GM18511 (cell line): Measurements from ENCODE around the gene CENPV.
"Not testable (repeated sequence)": the region's sequence is repeated elsewhere in the genome, so short reads cannot be mapped to it uniquely, and the experiment has no call there.

ENCODE experiments used
- ATAC-seq: cut with Tn5 transposase; IDR thresholded peaks from one replicate; pipeline ENCODE4 v1.9.1; 2021; ENCODE audit warnings: mild to moderate bottlenecking, moderate library complexity; ENCODE audit not compliant: unreplicated experiment

Gene CENPV

DNA sequence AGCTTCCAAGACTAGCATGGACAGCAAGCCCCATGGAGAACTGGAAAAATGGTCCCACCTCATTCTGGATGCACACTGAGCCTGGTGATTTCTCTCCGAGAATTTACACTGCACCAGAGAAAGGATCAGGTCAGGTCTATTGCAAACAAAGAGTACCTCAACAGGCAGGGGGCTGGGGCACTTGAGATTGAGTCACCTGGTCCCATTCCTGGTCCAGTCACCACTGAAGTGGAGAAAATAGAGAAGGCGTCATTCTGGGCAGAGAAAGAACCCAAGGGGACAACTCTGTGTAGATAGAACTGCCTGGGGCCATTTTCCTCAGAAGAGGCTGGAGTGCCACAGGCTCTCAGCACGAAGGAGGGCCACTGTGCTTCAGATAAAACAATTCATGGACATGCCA is 38.4 kb downstream of the CENPV start:
- no peak for ATAC-seq

DNA sequence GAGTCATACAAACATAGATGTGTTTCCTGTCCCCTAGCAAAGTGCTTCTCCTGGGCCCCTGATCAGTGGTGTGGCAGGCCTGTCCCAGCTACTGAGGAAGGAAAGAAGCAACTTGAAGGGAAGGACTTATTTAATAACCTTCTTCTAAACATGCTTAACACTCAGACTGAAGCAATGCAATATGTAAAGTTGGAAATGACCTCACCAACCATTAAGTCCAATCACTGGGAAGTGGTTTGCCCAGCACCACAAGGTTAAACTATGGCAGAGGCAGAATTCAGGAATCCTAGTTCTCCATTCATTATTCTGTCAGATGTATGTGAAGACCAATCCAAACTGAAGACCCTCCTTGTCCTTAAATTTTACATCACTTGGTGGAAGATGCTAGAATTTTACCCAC is 39.1 kb downstream of the CENPV start:
- ATAC-seq, result no peak

DNA sequence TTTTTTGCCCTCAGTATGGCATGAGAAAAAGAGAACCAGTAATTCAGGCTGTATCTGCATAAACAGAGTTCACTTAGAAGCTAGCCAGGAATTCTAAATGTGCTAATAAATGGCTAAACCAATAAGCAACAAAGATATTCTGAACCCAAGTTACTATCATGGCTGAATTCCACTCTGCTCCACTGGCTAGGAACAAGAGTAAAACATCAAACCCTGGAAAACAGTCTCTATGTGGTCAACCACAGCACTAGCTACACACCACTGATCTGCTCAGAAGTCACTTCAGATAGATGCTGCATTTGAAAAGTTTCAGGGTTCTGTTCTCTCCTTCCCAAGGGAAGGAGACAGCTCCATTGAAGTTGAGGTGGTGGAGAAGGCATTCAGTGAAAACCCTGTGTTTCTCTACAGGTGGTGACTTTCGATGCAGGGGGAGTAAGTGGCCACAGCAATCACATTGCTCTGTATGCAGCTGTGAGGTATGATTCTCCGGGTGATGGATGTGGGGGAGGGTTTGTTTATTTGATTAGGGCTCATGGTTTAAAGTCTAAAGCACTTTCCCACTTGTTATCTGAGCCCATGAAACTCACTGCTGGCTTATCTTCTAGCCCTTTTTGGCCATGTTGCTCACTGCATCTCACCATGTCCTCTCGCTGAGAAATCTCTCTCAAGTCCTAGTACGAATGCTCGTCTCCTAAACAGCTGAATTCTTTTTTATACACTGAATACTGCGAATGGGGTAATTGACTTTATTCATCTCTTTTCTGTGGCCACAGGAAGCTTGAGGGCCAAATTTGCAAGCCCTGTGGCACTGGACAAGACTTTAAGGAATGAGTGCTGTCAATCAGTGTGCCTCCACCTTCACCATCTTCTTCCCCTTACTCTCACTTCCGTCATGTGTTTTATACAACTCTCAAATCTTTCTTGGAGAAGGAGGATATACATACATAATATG is 39.9 kb downstream of the CENPV start:
- ATAC-seq, result no peak

DNA sequence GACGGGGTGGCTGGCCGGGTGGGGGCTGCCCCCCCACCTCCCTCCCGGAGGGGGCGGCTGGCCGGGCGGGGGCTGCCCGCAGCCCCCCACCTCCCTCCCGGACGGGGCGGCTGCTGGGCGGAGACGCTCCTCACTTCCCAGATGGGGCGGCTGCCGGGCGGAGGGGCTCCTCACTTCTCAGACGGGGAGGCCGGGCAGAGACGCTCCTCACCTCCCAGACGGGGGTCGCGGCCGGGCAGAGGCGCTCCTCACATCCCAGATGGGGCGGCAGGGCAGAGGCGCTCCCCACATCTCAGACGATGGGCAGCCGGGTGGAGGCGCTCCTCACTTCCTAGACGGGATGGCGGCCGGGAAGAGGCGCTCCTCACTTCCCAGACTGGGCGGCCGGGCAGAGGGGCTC is 41.2 kb downstream of the CENPV start:
- ATAC-seq, result not testable (repeated sequence)

DNA sequence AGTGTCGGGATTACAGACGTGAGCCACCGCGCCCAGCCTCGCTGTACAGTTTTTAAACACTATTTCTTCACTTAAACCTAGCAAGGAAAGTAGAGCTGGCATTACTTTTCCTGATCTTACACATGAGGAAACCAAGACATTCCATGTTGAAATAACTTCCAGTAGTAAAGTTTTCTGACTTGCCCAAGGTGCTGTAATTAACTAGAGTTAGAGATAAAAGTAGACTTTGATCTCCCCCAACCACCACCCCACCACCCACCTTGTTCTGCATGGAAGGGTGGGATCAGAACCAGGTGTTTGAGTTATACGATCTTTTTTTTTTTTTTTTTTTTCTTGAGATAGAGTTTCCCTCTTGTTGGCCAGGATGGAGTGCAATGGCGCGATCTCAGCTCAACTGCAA is 47.1 kb downstream of the CENPV start:
- no peak for ATAC-seq

DNA sequence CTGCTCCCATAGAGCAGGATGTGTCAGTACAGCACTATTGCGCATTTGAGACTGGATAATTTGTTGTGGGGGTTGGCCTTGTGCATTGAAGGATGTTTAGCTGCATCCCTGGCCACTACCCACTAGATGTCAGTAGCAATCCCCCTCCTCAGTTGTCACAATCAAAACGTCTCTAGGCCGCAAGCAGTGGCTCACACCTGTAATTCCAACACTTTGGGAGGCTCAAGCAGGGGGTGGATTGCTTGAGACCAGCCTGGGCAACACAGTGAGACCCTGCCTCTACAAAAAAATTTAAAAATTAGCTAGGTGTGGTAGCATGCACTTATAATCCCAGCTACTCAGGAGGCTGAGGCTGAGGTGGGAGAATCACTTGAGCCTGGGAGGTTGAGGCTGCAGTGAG is 48.4 kb downstream of the CENPV start:
- ATAC-seq, result no peak

DNA sequence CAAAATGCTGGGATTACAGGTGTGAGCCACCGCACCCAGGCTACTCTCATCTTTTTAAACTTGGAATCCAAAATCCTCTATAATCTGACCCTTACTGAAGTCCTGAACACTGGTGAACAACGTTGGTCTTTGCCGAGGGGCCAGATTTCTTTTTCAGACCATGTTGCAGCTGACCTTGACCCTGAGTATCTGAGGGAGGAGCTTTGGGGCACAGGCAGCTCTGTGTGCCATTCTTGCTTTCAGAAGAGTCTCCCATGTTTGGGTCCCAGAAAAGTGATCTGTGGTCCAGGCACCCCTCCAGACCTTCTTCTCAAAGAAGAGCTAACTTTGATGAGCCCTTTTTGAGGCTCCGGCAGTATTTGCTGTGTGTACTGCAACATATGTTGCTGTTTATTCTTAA is 50.4 kb downstream of the CENPV start:
- ATAC-seq, result no peak

DNA sequence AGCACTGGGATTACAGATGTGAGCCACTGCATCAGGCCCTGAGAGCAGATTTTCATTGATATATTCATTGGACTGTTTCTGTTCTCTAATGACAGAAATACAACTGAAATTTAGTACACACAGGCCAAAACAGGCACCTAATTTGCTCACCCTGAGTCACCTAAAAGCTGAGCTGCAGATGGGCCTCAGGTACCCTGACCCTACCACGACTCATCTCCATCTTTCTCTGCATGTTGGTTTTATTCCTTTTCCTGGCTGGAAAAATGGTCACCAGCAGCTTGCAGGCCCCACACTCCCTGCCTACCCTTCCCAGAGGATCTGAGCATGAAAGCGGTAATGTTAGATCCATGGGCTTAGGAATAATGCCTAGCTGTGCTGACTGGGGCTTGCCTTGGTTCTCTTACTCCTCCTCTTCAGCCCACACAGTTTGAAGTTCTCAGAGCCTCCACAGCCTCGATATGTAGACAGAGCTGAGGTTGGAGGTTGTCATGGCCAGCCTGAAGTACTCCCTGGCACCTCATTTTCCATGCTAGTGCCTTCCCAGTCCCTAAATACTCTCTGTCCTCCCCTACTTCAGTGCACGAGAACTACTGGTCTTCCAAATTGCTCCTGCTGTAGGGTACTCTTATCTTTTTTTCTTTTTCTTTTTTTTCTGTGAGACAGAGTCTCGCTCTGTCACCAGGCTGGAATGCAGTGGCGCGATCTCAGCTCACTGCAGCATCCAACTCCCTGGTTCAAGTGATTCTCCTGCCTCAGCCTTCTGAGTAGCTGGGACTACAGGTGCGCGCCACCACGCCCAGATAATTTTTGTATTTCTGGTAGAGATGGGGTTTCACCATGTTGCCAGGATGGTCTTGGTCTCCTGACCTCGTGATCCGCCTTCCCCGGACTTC is 51.1 kb downstream of the CENPV start:
- no peak for ATAC-seq

DNA sequence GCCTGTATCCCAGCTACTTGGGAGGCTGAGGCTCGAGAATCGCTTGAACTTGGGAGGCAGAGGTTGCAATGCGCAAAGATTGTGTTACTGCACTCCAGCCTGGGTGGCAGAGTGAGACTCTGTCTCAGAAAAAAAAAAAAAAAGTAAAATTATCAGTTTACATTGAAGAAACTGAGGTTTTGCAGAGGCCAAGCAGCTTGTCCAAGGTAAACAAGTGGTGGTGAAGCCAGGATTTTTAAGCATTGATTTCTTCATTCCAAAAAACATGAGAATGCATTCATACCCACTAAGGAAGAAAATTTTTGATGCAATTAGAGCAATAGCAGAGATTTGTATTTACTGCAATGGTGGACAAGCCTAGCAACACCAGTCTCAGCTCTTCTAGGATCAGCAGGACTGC is 52.7 kb downstream of the CENPV start:
- ATAC-seq, result no peak

DNA sequence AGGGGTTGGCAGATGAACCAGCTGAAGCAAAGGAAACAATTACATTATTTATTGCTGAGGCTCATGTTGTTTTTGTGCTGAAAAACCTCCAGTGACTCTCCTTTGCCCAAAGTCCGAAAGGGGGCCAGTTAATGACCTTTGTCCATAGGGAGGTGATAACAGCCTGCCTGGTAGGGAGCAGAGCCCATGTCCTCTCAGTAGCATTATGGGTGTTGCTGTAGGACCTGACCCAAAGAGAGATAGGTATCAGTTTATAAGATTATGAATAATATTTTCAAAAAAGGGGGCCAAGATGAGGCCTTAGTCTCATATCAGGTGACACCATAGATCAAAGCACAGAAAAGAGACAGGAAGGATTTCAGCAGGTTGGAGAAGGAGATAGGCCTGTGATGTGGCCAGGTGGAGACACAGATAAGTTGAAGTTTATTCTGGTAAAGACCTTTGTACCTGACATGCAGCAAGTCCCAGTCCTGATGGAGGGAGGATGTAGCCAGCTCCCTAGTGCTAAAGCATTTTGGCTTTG is 55.1 kb downstream of the CENPV start:
- no peak for ATAC-seq

DNA sequence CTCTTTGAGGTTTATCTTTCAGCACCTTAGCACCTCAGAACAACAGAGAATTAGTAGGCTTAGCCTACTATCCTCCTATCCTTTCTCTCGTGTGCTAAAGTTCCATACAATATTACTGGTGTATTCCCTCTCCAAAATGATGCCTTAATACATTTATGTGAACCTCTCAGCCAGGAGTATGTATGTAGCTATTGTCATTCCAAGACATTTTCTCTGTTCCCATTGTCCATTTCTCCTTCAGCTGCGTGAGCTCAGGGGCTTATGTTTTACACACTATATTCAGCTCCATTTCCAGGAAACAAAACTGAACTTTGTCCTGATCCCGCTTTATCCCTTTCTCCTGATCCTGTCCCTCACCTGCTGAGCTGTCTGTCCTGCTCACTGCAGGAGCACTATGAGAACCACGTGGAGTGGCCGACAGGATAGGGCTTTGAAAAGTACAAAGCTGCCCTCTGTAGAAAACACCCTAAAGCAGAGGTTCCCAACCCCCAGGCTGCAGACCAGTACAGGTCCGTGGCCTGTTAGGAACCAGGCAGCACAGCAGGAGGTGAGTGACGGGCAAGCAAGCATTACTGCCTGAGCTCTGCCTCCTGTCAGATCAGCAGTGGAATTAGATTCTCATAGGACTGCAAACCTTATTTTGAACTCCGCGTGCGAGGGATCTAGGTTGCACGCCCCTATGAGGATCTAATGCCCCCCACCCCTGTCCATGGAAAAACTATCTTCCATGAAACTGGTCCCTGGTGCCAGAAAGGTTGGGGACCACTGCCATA is 55.7 kb downstream of the CENPV start:
- ATAC-seq, result no peak

DNA sequence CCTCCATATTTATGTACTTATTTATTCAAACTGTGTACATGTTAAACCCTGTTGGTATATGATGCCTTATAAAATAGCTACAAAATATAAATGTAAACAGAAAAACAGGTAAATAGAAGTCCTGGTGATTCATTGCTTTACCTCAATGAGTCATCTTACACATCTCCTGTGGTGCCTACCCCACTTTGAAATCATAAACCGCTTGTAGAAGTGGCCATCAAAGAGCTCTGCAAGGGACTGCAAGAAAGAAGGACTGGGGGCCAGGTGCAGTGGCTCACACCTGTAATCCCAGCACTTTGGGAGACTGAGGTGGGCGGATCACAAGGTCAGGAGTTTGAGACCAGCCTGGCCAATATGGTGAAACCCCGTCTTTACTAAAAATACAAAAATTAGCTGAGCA is 57.2 kb downstream of the CENPV start:
- not testable (repeated sequence) for ATAC-seq

DNA sequence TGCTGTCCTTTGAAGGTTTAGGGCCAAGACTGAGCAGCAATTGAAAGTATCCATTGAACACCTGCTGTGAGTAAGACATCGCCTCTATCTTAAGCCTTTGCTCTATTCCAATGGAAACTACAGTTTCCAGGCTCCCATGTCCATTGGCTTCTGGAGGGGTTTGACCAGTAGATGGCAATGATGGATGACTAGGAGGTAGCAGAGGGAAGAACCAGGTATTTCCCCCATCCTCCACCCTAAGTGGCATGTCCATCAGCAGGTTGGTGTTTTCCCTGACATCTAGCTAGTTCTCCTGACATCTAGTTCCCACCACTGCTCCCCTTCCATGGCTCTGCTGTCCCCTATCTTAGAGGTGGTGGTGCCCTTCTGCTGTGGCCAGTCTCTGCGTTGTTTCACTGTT is 58.7 kb downstream of the CENPV start:
- ATAC-seq, result no peak

DNA sequence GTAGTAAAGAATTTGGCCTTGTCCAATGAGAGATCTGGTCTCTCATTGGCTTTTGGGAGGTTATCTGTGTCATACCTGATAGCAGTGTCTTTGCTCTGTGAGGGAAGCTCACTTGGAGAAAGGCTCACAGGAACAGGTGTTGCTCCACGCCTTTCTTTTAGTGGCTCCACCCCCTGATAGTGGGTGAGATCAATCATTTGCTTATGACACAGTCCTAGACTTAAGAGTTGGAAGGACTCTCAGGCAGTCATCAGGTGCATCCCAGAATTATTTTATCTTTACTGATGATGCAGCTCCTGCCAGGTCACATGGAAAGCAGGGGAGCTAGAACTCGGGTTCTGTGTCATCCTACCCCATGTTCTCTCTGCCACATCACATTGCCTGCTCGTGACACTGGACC is 59.3 kb downstream of the CENPV start:
- no peak for ATAC-seq
